HFF-Myc (cell line): Measurements from ENCODE around the gene ZNF844.
"Not testable (repeated sequence)": the region's sequence is repeated elsewhere in the genome, so short reads cannot be mapped to it uniquely, and the experiment has no call there.

Source experiments
- DNase-seq: peaks from one replicate; pipeline ENCODE4 v3.0.0-alpha.2; 2011; ENCODE audit warnings: low read depth; ENCODE audit errors: extremely low read depth
- H3K4me3 ChIP-seq: replicated peaks from 2 replicates; pipeline ENCODE4 v1.5.1; 2011; ENCODE audit warnings: low read depth, mild to moderate bottlenecking, control low read depth, low read length
- TF ChIP-seq, protein P1 (sequence below): IDR thresholded peaks from 2 replicates; pipeline ENCODE4 v1.5.1; 2012; ENCODE audit warnings: mild to moderate bottlenecking, low read depth, low read length, control low read depth; ENCODE audit errors: missing control alignments

Gene ZNF844

GRCh38 chr19:12075538-12076139 is 11.1 kb downstream of the ZNF844 start:
- H3K4me3 ChIP-seq: no peak overlapping the region
- DNase-seq: no peak
- TF ChIP-seq, protein P1, sequence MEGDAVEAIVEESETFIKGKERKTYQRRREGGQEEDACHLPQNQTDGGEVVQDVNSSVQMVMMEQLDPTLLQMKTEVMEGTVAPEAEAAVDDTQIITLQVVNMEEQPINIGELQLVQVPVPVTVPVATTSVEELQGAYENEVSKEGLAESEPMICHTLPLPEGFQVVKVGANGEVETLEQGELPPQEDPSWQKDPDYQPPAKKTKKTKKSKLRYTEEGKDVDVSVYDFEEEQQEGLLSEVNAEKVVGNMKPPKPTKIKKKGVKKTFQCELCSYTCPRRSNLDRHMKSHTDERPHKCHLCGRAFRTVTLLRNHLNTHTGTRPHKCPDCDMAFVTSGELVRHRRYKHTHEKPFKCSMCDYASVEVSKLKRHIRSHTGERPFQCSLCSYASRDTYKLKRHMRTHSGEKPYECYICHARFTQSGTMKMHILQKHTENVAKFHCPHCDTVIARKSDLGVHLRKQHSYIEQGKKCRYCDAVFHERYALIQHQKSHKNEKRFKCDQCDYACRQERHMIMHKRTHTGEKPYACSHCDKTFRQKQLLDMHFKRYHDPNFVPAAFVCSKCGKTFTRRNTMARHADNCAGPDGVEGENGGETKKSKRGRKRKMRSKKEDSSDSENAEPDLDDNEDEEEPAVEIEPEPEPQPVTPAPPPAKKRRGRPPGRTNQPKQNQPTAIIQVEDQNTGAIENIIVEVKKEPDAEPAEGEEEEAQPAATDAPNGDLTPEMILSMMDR: no peak

DNA sequence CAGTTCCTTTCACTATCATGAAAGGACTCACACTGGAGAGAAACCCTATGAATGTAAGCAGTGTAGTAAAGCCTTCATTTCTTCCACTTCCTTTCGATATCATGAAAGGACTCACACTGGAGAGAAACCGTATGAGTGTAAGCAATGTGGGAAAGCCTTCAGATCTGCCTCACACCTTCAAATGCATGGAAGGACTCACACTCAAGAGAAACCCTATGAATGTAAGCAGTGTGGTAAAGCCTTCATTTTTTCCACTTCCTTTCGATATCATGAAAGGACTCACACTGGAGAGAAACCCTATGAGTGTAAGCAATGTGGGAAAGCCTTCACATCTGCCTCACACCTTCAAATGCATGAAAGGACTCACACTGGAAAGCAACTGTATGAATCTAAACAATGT is 11.8 kb downstream of the ZNF844 start:
- not testable (repeated sequence) for H3K4me3 ChIP-seq, DNase-seq

DNA sequence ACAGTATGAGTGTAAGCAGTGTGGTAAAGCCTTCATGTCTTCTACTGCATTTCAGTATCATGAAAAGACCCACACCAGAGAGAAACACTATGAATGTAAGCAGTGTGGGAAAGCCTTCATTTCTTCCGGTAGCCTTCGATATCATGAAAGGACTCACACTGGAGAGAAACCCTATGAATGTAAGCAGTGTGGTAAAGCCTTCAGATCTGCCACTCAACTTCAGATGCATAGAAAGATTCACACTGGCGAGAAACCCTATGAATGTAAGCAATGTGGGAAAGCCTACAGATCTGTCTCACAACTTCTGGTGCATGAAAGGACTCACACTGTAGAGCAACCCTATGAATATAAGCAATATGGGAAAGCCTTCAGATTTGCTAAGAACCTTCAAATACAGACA is 12.8 kb downstream of the ZNF844 start:
- TF ChIP-seq, protein P1: no peak
- no peak for DNase-seq
- no peak overlapping the region for H3K4me3 ChIP-seq

- DNase-seq, H3K4me3 ChIP-seq: not testable (repeated sequence)
Measured at GRCh38 chr19:12083336-12083735, 18.8 kb downstream of the ZNF844 start.

DNA sequence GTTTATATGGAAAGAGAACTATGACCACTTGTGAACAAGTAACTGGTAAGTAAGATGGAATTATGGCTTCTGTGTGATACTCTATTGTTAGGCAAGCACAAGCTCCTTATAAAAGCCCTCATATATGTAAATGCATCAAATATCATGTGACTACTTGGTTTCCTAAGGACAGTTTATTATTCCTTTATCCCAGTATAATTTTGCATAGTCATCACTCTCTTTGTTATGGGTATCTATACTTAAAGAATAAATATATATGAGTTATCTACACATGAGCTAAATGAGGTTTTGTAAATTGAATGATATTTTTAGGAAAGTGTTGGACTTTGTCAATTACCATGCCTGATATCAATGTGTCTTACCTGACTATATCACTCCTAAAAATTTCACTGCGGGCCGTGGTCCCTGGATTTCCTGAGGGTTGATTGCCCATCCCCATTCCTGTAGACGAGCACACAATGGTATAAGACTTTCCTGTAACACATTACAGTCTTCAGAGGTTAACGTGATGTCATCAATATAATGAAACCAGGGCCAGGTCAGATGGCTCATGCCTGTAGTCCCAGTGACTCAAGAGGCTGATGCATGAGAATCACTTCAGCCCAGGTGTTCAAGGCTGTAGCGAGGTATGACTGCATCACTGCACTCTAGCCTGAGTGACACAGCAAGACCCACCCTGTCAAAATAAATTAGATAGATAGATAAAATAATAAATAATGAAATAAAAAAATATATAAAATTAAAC is 20.7 kb downstream of the ZNF844 start:
- H3K4me3 ChIP-seq: no peak overlapping the region
- DNase-seq: no peak
- TF ChIP-seq, protein P1: no peak

DNA sequence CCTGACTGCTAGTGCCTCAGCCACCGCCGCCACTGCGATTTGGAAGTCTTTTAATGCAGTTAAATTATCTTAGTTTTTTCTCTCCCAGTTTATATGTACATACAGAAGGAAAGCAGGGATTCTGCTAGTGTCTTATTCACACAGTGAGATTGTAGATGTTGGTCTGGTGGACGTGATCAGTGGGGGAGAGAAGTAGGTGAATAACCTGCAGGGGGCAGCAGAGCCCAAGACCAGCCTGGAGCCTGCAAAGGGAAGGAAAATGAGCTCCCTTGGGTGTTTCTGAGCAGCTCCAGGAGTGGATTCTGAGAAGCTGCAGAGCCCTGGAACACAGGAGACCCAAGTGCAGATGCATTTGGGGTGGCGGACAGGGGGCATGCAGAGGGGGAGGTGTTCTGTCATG is 26.3 kb downstream of the ZNF844 start:
- DNase-seq: no peak
- H3K4me3 ChIP-seq: no peak overlapping the region
- TF ChIP-seq, protein P1: peak; percentile 48

DNA sequence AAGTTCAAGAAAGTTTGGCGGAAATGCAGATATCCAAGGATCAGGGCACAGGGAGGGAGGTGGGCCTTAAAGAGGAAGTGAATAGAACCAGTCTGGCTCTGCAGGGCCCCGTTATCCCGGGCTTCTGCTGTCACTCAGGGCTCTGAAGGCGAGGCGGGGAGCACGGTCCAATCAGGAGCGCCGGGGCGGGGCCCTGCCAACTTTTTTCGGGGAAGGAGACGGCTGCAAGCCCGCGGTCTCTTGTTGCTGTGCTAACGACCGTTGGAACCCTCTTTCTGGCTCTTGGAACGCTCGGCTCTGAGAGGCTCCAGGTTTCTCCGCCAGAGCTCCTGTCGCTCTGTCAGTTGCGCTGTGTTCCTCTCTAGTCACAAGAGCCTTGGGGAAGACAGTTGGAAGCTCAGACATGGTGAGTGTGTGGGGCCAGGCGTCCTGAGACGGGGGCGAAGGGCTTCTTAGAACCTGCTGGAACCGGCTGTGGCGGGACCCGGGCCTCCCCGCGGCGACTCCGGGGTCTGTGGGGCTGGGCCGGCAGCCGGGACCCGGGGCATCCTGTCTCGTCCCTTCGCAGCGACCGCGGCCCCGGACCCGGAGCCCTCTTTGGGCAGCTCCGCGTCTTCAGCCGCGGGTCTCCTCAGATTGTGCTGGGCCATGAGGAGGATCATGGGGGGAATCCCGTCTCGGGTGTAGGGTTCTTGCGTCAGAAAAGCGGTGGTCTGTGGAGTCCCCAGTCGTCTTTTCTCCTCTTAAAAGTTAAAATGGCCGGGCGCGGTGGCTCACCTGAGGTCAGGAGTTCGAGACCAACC is 27.7 kb downstream of the ZNF844 start:
- H3K4me3 ChIP-seq: peak overlapping the region; percentile 50
- TF ChIP-seq, protein P1: no peak
- peak; percentile 15 for DNase-seq
